GM21390 (cell line): Measurements from ENCODE around the gene ADAMTS8.

Experiments
- ATAC-seq: cut with Tn5 transposase; IDR thresholded peaks from one replicate; pipeline ENCODE4 v1.9.1; 2021; ENCODE audit not compliant: unreplicated experiment

Gene ADAMTS8

GRCh38 chr11:130428316-130429119 lies at the start of gene ADAMTS8:
ADAMTS8 (minus strand) TSS chr11:130428609; CDS start chr11:130428286, 323 bp downstream.
- ATAC-seq: no peak

DNA sequence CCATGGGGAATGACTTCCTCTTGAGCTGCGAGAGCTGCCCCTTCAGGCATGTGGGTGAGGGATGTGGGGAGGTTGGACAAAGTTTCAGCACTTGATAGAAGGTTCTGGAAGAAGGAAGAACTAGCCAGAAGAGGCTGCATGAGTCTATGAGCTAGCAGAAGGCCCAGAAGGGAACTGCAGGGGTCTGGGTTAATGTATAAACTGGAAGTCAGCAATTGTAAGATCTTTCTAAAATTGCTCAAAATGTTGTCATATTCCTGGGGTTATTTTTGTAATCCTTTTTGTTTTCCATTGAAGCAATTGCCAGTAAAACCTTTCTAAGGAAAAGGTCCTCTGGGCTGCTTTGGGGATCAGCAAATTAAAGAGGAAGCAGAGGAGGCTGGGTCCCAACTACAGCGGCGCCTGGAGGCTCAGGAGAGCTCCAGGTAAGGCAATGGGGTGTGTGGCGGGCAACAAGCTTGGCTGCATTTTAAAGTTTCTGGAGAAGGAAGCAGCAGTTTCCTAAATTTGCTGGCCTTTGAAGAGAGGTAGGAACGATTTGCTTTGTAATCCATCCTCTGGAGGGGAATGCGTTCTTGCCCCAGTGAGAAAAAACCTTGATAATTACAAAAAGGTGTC lies 49.3 kb upstream of the ADAMTS8 start:
- ATAC-seq: no peak

DNA sequence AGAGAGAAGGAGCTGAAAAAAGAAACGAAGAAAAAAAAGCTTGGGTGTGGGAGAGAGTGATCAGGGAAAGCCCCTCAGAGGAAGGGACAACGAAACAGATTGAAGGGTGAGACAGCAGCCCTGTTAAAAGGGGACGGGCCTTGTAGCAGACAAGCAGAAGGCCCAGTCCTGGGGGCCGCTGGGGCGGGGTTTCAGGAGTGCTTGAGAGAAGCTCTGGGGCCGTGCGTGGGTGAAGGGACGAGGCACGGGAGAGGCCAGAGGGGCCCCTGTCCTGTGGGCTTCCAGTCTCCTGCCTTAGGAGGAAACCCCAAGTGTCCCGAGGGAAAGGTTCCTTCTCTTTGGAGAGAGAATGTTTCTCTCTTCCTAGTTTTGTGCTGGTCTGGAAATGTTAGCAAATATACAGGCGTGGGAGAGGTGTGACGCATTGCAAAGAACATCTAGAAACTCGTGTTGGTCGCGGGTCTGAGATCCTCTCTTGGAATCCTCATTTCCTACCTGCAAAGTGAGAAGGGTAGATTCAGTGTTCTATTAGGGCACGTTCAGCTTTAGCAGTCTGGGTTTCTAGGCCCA lies 48.6 kb upstream of the ADAMTS8 start:
- no peak for ATAC-seq

DNA sequence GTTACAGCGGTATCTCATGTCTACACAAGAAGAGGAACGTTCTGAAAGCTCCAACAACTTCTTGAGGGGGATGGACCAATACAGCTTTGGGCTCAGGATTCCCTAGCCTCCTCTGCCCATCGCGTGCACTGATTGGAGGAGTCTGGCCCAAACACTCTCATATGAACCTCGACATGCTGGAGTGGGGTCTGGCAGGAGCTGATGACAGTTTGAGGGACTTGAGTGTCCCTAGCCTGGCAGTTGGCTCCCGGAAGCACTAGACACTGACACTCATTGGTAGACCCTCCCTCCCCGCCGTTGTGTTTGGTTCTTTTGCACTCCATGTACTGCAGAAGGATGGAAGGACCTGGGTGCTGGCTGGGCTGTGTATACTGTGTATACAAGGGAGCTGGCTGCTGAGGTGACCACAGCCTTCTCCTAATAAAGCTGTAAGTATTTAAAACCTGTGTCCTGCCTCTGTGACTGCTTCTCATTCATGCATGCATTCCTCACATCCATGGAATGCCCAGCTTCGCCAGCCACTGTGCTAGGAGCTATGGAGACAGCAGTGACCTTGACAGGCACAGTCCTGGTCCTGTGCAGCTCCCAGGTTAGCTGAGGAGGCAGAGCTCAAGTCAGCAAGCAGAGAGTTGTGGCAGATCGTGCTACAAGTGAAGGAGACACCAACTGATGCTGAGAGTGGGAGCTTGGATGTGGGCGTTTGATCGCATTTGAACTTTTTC lies 48.0 kb upstream of the ADAMTS8 start:
- no peak for ATAC-seq

GRCh38 chr11:130475426-130476053 lies 47.1 kb upstream of the ADAMTS8 start:
- no peak for ATAC-seq

DNA sequence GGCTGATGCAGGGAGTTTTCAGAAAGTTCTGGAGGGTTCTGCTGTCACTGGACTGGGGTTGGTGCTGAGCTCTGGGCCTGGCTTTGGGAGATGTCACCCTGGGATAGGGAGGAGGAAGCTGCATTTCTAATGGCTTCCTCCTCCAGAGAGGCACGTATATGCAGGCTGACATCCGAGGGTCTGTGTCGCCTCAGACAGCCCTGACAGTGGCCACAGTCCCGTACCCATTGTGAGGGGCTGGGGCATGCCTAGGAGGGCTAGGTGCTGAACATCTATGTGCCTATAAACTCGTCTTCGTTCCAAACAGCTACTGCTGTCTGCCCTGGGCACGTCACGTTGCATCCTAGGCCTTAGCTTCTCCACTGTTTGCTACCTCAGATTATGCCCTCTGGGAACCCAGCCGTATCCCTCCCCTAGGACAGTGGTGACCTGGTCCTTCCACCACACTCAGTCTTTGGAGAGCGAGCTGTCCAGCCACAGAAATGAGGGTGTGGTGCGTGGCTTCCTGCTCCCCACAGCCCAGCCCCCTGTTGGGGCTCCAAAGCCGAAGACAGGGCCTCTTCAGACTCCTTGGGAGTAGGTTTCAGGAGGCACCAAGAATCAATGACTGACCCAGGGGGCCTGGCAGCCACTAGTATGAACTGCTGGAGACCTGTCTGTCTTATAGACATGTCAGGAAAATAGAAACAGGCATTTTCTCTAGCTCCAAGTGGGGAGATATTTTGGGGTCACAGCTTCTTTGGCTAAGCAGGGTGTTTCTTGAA lies 46.4 kb upstream of the ADAMTS8 start:
- no peak for ATAC-seq

GRCh38 chr11:130473795-130474377 lies 45.5 kb upstream of the ADAMTS8 start:
- ATAC-seq: no peak

- ATAC-seq: no peak
Observed at GRCh38 chr11:130473056-130473794, 44.8 kb upstream of the ADAMTS8 start.

- ATAC-seq: no peak
Observed at GRCh38 chr11:130472434-130472961, 44.1 kb upstream of the ADAMTS8 start.

DNA sequence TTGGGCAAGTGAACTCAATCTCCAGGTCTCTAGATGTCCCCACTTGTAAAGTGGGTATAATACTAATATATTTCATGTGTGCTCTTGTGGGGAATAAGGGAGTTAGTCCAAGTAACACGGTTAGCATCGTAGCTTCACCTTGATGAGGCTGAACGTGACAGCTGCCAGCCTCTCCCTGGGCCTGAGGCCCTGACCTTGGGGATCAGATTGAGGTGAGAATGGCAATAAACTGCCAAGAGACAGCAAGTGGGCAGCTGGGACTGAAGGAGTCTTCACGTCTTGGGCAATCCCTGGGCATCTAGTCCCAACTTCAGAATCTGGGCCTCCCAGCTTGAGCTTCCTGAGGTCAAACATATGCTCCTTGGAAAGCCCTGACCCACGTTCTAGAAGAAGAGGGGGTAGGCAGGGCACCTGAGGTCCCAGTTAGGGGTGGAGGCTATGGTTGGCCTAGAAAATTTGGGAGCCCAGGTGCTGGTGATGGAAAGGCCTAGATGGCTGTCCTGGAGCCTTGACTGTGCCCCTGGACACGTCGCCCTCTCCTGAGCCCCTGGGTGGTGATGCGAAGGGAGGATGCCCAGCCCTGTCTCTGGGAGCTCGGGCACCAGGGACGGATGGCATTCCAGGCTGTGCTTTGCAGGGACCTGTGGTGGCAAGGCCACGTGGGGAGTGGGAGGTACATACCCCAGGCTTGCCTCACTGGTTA lies 43.5 kb upstream of the ADAMTS8 start:
- ATAC-seq: no peak

DNA sequence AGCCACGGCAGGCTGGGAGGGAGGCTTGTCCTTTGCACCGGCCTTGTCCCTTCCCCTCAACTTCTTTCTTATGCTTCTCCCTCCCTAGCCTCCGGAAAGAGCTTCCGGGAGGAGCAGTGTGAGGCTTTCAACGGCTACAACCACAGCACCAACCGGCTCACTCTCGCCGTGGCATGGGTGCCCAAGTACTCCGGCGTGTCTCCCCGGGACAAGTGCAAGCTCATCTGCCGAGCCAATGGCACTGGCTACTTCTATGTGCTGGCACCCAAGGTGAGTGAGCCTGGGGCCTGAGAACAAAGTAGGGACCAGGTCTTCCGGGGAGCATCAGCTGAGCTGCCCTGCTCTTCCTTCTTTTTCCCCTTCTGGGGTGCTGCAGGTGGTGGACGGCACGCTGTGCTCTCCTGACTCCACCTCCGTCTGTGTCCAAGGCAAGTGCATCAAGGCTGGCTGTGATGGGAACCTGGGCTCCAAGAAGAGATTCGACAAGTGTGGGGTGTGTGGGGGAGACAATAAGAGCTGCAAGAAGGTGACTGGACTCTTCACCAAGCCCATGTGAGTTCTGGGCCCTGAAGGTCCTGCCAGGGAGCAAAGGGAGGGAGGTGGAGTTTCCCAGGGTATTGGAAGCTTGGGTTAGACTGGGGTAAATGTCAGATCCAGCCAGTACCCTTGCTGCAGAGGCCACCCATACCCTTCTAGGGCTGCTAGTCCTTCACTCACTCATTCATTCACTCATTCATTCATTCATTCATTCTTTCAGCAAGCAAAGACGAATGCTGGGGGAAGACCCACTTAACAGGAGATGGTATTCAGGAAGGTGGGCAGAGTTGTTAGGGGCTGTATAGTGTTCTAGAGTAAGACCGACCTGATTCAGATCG lies 42.7 kb upstream of the ADAMTS8 start:
- ATAC-seq: no peak

- no peak for ATAC-seq
Observed at GRCh38 chr11:130469181-130469580, 40.8 kb upstream of the ADAMTS8 start.

- no peak for ATAC-seq
Observed at GRCh38 chr11:130467116-130467900, 38.9 kb upstream of the ADAMTS8 start.

- ATAC-seq: no peak
Observed at GRCh38 chr11:130465263-130465662, 36.9 kb upstream of the ADAMTS8 start.

- ATAC-seq: no peak
Observed at GRCh38 chr11:130464291-130464812, 35.9 kb upstream of the ADAMTS8 start.

DNA sequence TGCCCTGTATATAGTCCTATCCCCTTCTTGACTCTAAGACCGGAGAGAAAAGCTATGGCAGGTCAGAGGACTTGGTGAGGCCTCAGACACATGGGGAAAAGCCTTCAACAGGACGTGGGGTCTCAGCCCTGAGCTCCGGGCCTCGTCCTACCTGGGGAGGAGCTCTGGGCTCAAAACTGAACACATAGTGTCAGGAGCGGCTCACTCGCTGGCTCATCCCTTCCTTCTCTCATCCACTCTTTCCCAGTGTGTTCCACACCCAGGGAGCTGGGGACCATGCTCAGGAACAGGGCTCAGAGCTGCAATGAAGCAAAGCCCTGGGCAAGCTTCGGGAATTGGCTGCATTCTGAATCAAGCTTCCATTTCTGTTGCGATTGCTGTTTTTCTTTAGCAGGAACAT lies 34.5 kb upstream of the ADAMTS8 start:
- ATAC-seq: no peak
